Hepatocyte (in vitro differentiated cells): ENCODE data around the gene ZNF787. TPM values are rescaled to one million over a fixed set of nuclear protein-coding genes. Genes with fewer than 3 reads are reported as not detected.
A peak's percentile ranks its signal among the peaks of the same experiment; 100 is the strongest.

Source experiments
- DNase-seq: peaks from one replicate; pipeline ENCODE4 v3.0.0-alpha.2; 2016; ENCODE audit warnings: low spot score
- H2AFZ ChIP-seq: fragments of 200-600 bp; sonication (generic); 2 replicates; pipeline ENCODE4 v1.6.0; 2016; ENCODE audit warnings: antibody characterized with exemption, mild to moderate bottlenecking
- H3K27ac ChIP-seq: fragments of 200-600 bp; sonication (generic); 2 replicates; pipeline ENCODE4 v1.5.1; 2016; ENCODE audit warnings: mild to moderate bottlenecking
- H3K27me3 ChIP-seq: fragments of 200-600 bp; sonication (generic); 2 replicates; pipeline ENCODE4 v1.6.1; 2016
- H3K36me3 ChIP-seq: fragments of 200-600 bp; sonication (generic); replicated peaks from 2 replicates; pipeline ENCODE4 v1.5.1; 2016; ENCODE audit warnings: low read depth; ENCODE audit not compliant: insufficient read depth
- H3K4me1 ChIP-seq: fragments of 200-600 bp; sonication (generic); 2 replicates; pipeline ENCODE4 v1.5.1; 2016; ENCODE audit warnings: mild to moderate bottlenecking, moderate library complexity; ENCODE audit not compliant: insufficient read depth
- H3K4me2 ChIP-seq: fragments of 200-600 bp; sonication (generic); 2 replicates; pipeline ENCODE4 v1.6.0; 2016
- H3K4me3 ChIP-seq: fragments of 200-600 bp; sonication (generic); 2 replicates; pipeline ENCODE4 v1.5.1; 2016; ENCODE audit warnings: mild to moderate bottlenecking
- H3K79me2 ChIP-seq: fragments of 200-600 bp; sonication (generic); 2 replicates; pipeline ENCODE4 v1.6.0; 2017; ENCODE audit warnings: mild to moderate bottlenecking
- H3K9me2 ChIP-seq: fragments of 200-600 bp; sonication (generic); replicated peaks from 2 replicates; pipeline ENCODE4 v1.6.0; 2017; ENCODE audit warnings: mild to moderate bottlenecking; ENCODE audit not compliant: insufficient read depth
- H3K9me3 ChIP-seq: fragments of 200-600 bp; sonication (generic); 2 replicates; pipeline ENCODE4 v1.5.1; 2016; ENCODE audit warnings: low read depth, mild to moderate bottlenecking
- H4K20me1 ChIP-seq: fragments of 200-600 bp; sonication (generic); 2 replicates; pipeline ENCODE4 v1.6.0; 2016; ENCODE audit warnings: mild to moderate bottlenecking; ENCODE audit not compliant: insufficient read depth, poor library complexity, severe bottlenecking
- EZH2 ChIP-seq: fragments of 200-600 bp; sonication (generic); IDR thresholded peaks from 2 replicates; pipeline ENCODE4 v1.6.1; 2016; ENCODE audit warnings: antibody characterized with exemption, mild to moderate bottlenecking, borderline replicate concordance
- EZH2phosphoT487 ChIP-seq: fragments of 200-600 bp; sonication (generic); IDR thresholded peaks from one replicate; pipeline ENCODE4 v1.6.1; 2018; ENCODE audit warnings: antibody characterized with exemption, mild to moderate bottlenecking, low read depth, moderate library complexity; ENCODE audit not compliant: unreplicated experiment, severe bottlenecking
- WGBS: methylation state at CpG from one replicate; pipeline ENCODE4 v1.1.6; 2016; ENCODE audit warnings: low lambda C conversion rate; ENCODE audit errors: missing lambda C conversion rate; 5-methylcytosine and 5-hydroxymethylcytosine counted together
- polyA plus RNA-seq: library from polyadenylated mRNA; unstranded; fragments of >200 nt; fragmentation: Nextera tagmentation; extraction: Ambion mirVana; gene quantifications from 2 replicates; pipeline ENCODE4 v1.2.1, GENCODE V29; 2016
- total RNA-seq: library from RNA; depleted of rRNA; stranded (reverse); fragments of >200 nt; gene quantifications from 2 replicates; pipeline ENCODE4 v1.2.3, GENCODE V29; 2014
- TF ChIP-seq, protein P1 (sequence below): fragments of 200-600 bp; sonication (generic); IDR thresholded peaks from 2 replicates; pipeline ENCODE4 v1.5.1; 2016; ENCODE audit warnings: antibody characterized with exemption, mild to moderate bottlenecking; ENCODE audit not compliant: poor library complexity

Gene ZNF787
- total and polyA plus RNA-seq, 2 experiments from 2014 or later: 23.5 to 24.9 TPM

DNA sequence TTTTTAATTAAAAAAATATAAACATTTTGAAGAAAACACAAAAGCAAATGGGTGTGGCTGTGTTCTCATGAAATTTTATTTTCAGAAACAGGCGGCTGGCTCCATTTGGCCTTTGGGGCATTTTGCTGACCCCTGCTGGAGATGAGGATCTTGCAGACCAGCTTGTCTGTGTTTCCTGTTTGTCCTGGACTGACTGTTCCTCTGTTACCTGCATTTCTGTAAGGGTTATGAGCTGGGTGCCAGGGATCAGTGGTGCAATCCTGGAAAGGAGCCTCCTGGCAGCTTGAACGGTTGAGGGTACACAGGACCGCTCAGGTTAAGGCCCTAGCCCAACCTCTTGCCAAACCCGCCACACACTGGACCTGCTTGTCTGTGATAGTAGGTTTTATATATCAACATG lies 49.9 kb downstream of the ZNF787 start:
- WGBS: 51% methylated on average over 4 of the region's 4 CpGs
- no peaks in the 10 kb centered on the region for H3K36me3 ChIP-seq
- no peaks in the 10 kb centered on the region for H3K9me3 ChIP-seq
- H3K27ac ChIP-seq: no peak overlapping the region
- no peaks in the 10 kb centered on the region for H3K9me2 ChIP-seq
- no peaks in the 10 kb centered on the region for H3K79me2 ChIP-seq
- no peak overlapping the region for H3K4me2 ChIP-seq
- DNase-seq: no peak
- H2AFZ ChIP-seq: no peak overlapping the region
- TF ChIP-seq EZH2: no peak
- TF ChIP-seq, protein P1, sequence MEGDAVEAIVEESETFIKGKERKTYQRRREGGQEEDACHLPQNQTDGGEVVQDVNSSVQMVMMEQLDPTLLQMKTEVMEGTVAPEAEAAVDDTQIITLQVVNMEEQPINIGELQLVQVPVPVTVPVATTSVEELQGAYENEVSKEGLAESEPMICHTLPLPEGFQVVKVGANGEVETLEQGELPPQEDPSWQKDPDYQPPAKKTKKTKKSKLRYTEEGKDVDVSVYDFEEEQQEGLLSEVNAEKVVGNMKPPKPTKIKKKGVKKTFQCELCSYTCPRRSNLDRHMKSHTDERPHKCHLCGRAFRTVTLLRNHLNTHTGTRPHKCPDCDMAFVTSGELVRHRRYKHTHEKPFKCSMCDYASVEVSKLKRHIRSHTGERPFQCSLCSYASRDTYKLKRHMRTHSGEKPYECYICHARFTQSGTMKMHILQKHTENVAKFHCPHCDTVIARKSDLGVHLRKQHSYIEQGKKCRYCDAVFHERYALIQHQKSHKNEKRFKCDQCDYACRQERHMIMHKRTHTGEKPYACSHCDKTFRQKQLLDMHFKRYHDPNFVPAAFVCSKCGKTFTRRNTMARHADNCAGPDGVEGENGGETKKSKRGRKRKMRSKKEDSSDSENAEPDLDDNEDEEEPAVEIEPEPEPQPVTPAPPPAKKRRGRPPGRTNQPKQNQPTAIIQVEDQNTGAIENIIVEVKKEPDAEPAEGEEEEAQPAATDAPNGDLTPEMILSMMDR: peak; percentile 33
- no peaks in the 10 kb centered on the region for H3K4me1 ChIP-seq
- H3K4me3 ChIP-seq: no peak overlapping the region
- H4K20me1 ChIP-seq: no peaks in the 10 kb centered on the region
- H3K27me3 ChIP-seq: no peaks in the 10 kb centered on the region

DNA sequence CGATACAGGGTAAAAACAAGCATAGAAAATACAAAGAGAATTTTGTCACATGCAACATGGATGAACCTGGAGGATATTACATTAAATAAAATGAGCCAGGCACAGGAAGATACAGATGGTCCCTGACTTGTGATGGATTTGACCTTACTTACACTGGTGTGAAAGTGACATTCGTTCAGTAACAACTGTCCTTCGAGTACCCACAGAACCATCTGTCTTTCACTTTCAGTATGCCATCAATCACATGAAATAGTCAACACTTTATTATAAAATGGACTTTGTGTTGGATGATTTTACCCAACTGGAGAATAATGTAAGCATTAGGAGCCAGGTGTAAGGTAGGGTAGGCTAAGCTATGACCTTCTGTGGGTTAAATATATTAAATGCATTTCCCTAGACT lies 51.5 kb downstream of the ZNF787 start:
- H3K9me3 ChIP-seq: no peaks in the 10 kb centered on the region
- 62% methylated on average over 3 of the region's 3 CpGs for WGBS
- DNase-seq: no peak
- H3K4me1 ChIP-seq: no peaks in the 10 kb centered on the region
- no peaks in the 10 kb centered on the region for H3K27me3 ChIP-seq
- TF ChIP-seq EZH2: no peak
- no peak for TF ChIP-seq EZH2phosphoT487
- TF ChIP-seq, protein P1: no peak
- H4K20me1 ChIP-seq: no peaks in the 10 kb centered on the region
- no peaks in the 10 kb centered on the region for H3K9me2 ChIP-seq
- no peak overlapping the region for H3K4me3 ChIP-seq
- no peaks in the 10 kb centered on the region for H3K79me2 ChIP-seq
- H3K4me2 ChIP-seq: no peak overlapping the region
- H3K36me3 ChIP-seq: no peaks in the 10 kb centered on the region
- H2AFZ ChIP-seq: no peak overlapping the region
- no peak overlapping the region for H3K27ac ChIP-seq

DNA sequence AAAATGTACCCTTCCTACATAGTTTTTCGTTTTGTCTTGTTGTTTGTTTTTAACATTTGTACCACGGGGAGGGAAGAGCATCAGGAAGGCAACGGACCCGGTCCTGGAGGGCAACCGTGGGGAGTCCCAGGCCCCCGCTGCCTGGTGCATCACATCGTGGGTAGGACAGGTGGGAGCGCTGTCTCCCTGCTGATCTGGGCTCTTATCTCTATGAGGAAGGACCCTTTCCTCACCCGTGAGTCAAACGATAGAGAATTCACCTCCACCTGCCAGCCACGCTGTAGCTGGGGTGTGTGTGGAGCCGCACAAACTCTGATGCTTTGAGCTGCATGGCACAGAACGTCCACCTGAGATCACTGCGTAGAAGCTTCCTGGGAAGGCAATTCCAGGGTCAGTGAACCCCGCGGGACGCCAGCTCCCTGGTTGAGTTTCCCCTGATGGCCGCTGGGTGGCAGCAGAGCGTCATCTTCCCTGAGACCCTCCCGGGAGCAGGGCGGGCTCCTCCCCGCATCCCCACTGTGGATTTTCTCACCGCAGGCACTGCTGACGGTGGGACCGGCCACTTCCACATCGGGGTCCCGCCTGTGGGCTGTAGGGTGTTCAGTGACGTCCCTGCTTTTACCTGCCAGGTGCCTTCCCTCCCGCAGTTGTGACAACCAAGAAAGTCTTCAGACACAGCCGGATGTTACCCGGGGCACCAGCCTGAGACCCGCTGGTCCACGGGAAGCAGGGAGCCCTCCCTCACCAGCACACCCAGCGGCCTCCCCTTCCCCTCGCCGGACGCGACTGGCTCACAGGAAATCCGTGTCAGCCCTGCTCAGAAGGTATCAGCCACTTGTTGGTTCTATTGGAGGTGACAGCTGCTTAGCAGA lies 54.7 kb downstream of the ZNF787 start:
- no peaks in the 10 kb centered on the region for H3K36me3 ChIP-seq
- no peaks in the 10 kb centered on the region for H4K20me1 ChIP-seq
- no peak overlapping the region for H3K4me3 ChIP-seq
- WGBS: 12% methylated on average over 38 of the region's 39 CpGs
- H3K27ac ChIP-seq: no peak overlapping the region
- H3K9me2 ChIP-seq: no peaks in the 10 kb centered on the region
- no peaks in the 10 kb centered on the region for H3K27me3 ChIP-seq
- no peaks in the 10 kb centered on the region for H3K79me2 ChIP-seq
- TF ChIP-seq EZH2phosphoT487: no peak
- TF ChIP-seq, protein P1: peak; percentile 89
- H3K4me2 ChIP-seq: peak overlapping the region; percentile 73
- H3K4me1 ChIP-seq: no peaks in the 10 kb centered on the region
- H3K9me3 ChIP-seq: no peaks in the 10 kb centered on the region
- peak; percentile 84 for DNase-seq
- peak overlapping the region; percentile 59 for H2AFZ ChIP-seq
